ENCODE measurements around the gene OR5K2.

OR5K2 gene

DNA sequence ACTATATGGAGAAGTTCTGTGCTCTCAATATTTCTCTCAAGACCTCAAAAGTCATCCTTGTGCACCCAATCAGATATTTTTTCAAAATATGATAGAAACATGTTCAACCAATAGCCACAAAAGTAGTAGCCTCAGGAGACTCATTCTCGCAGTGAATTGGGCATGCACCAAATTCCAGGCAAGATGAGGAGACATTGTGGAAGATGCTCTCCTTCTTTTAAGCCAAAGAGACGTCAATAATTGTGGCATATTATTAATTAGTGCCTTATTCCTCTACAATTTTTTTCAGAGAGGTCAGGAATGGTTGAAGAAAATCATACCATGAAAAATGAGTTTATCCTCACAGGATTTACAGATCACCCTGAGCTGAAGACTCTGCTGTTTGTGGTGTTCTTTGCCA, at the start of gene OR5K2:
TSS of gene OR5K2 (plus strand) at position 301 of the 400 bp plus-strand sequence. CDS start at position 301, 0 bp downstream.
- no peak within 1 kb of the TSS for H3K27ac ChIP-seq
- TF ChIP-seq ZFX (IDR thresholded peaks at IDR 0.05; ENCODE audit: borderline replicate concordance): no peak
- TF ChIP-seq, protein P1, sequence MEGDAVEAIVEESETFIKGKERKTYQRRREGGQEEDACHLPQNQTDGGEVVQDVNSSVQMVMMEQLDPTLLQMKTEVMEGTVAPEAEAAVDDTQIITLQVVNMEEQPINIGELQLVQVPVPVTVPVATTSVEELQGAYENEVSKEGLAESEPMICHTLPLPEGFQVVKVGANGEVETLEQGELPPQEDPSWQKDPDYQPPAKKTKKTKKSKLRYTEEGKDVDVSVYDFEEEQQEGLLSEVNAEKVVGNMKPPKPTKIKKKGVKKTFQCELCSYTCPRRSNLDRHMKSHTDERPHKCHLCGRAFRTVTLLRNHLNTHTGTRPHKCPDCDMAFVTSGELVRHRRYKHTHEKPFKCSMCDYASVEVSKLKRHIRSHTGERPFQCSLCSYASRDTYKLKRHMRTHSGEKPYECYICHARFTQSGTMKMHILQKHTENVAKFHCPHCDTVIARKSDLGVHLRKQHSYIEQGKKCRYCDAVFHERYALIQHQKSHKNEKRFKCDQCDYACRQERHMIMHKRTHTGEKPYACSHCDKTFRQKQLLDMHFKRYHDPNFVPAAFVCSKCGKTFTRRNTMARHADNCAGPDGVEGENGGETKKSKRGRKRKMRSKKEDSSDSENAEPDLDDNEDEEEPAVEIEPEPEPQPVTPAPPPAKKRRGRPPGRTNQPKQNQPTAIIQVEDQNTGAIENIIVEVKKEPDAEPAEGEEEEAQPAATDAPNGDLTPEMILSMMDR (IDR thresholded peaks at IDR 0.05): no peak

GRCh38 chr3:98449606-98450193, 47.8 kb upstream of the OR5K2 start:
- no peak overlapping the region for H3K27ac ChIP-seq
- TF ChIP-seq ZFX (IDR thresholded peaks at IDR 0.05; ENCODE audit: borderline replicate concordance): no peak
- TF ChIP-seq, protein P1 (IDR thresholded peaks at IDR 0.05): no peak

DNA sequence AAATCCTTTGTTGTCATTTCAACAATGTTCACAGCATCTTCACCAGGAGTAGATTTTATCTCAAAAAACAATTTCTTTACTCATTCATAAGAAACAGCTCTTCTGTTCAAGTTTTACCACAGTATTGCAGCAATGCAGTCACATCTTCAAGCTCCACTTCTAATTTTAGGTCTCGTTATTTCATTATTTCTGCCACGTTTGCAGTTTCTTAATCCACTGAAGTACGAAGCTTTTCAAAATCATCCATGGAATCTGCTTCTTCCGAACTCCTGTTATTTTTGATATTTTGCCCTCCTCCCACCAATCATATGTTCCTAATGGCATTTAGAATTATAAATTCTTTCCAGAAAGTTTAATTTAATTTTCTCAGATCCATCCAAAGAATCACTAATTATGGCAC, 47.1 kb upstream of the OR5K2 start:
- H3K27ac ChIP-seq: no peak overlapping the region
- TF ChIP-seq, protein P1 (IDR thresholded peaks at IDR 0.05): no peak
- no peak for TF ChIP-seq ZFX (IDR thresholded peaks at IDR 0.05; ENCODE audit: borderline replicate concordance)

DNA sequence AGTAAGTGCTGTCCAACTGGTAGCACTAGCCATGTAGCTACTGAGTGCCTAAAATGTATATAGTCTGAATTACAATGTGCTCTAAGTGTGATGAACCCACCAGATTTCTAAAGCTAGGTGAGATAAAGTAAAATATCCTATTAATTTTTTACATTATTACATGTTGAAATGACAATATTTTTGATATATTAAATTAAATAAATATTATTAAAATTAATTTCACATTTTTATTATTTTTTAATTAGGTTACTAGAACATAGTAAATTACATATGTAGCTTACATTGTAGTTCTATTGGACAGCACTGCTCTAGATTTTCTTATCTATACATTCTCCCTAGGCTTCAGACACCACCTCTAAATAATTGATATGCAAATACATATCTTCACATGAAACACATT, 43.7 kb upstream of the OR5K2 start:
- no peak for TF ChIP-seq ZFX (IDR thresholded peaks at IDR 0.05; ENCODE audit: borderline replicate concordance)
- TF ChIP-seq, protein P1 (IDR thresholded peaks at IDR 0.05): no peak
- no peak overlapping the region for H3K27ac ChIP-seq

- no peak overlapping the region for H3K27ac ChIP-seq
- TF ChIP-seq, protein P1 (IDR thresholded peaks at IDR 0.05): no peak
- no peak for TF ChIP-seq ZFX (IDR thresholded peaks at IDR 0.05; ENCODE audit: borderline replicate concordance)
Measured at GRCh38 chr3:98454929-98455328, 42.6 kb upstream of the OR5K2 start.

GRCh38 chr3:98457543-98457942, 39.9 kb upstream of the OR5K2 start:
- H3K27ac ChIP-seq: no peak overlapping the region
- no peak for TF ChIP-seq ZFX (IDR thresholded peaks at IDR 0.05; ENCODE audit: borderline replicate concordance)
- TF ChIP-seq, protein P1 (IDR thresholded peaks at IDR 0.05): no peak

GRCh38 chr3:98460220-98460619, 37.3 kb upstream of the OR5K2 start:
- no peak for TF ChIP-seq ZFX (IDR thresholded peaks at IDR 0.05; ENCODE audit: borderline replicate concordance)
- TF ChIP-seq, protein P1 (IDR thresholded peaks at IDR 0.05): no peak
- H3K27ac ChIP-seq: no peak overlapping the region
